GM19043 (cell line): ENCODE measurements around the gene ANKRD36B.
"Not testable (repeated sequence)": the region's sequence is repeated elsewhere in the genome, so short reads cannot be mapped to it uniquely, and the experiment has no call there.

Source experiments
- ATAC-seq: cut with Tn5 transposase; IDR thresholded peaks from one replicate; pipeline ENCODE4 v1.9.1; 2021; ENCODE audit warnings: low read depth; ENCODE audit not compliant: unreplicated experiment

ANKRD36B gene

GRCh38 chr2:97550498-97550897 is 39.2 kb downstream of the ANKRD36B start:
- ATAC-seq, result not testable (repeated sequence)

GRCh38 chr2:97549058-97549457 is 40.6 kb downstream of the ANKRD36B start:
- ATAC-seq, result not testable (repeated sequence)

- ATAC-seq, result not testable (repeated sequence)
Observed at GRCh38 chr2:97548536-97548935, 41.1 kb downstream of the ANKRD36B start.

GRCh38 chr2:97546711-97547110 is 43.0 kb downstream of the ANKRD36B start:
- ATAC-seq, result no peak

- ATAC-seq, result not testable (repeated sequence)
Observed at GRCh38 chr2:97544911-97545310, 44.8 kb downstream of the ANKRD36B start.

GRCh38 chr2:97525904-97526303 is 63.8 kb downstream of the ANKRD36B start:
- ATAC-seq, result not testable (repeated sequence)

- ATAC-seq, result not testable (repeated sequence)
Observed at GRCh38 chr2:97523816-97524215, 65.9 kb downstream of the ANKRD36B start.

- not testable (repeated sequence) for ATAC-seq
Observed at GRCh38 chr2:97522916-97523555, 66.6 kb downstream of the ANKRD36B start.

GRCh38 chr2:97495651-97496050 is 94.0 kb downstream of the ANKRD36B start:
- ATAC-seq, result not testable (repeated sequence)

- not testable (repeated sequence) for ATAC-seq
Observed at GRCh38 chr2:97490141-97490540, 99.5 kb downstream of the ANKRD36B start.
